Neural cell (in vitro differentiated cells): ENCODE measurements around the gene MAP3K5.

ENCODE experiments used
- SMC3 ChIP-seq: fragments of 450-650 bp; conservative IDR thresholded peaks from 2 replicates; pipeline ENCODE4 v1.6.1; 2014; ENCODE audit warnings: antibody characterized with exemption, mild to moderate bottlenecking, moderate library complexity; ENCODE audit not compliant: poor library complexity
- TF ChIP-seq, protein P1 (sequence below): fragments of 450-650 bp; IDR thresholded peaks from 2 replicates; pipeline ENCODE4 v1.5.1; 2014; ENCODE audit warnings: antibody characterized with exemption, mild to moderate bottlenecking, moderate library complexity; ENCODE audit not compliant: poor library complexity, severe bottlenecking

DNA sequence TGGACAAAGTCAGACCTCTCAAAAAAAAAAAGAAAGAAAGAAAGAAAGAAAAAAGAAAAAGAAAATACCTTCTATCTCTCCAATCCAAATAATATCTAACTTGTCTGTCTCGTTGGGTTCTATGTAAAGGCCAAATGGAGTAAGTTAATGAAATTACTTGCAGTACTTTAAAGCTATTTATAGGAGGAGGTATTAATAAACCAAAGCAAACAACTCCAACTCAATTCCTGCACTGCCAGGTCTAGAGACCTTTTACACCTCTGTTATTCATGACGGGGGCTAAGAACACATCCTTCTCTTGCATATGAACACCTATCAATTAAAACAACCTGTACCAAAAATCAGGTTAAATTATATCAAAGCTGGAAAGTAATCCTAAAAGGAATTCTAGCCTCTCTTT, 80.6 kb downstream of the MAP3K5 start:
- no peak for TF ChIP-seq SMC3
- TF ChIP-seq, protein P1, sequence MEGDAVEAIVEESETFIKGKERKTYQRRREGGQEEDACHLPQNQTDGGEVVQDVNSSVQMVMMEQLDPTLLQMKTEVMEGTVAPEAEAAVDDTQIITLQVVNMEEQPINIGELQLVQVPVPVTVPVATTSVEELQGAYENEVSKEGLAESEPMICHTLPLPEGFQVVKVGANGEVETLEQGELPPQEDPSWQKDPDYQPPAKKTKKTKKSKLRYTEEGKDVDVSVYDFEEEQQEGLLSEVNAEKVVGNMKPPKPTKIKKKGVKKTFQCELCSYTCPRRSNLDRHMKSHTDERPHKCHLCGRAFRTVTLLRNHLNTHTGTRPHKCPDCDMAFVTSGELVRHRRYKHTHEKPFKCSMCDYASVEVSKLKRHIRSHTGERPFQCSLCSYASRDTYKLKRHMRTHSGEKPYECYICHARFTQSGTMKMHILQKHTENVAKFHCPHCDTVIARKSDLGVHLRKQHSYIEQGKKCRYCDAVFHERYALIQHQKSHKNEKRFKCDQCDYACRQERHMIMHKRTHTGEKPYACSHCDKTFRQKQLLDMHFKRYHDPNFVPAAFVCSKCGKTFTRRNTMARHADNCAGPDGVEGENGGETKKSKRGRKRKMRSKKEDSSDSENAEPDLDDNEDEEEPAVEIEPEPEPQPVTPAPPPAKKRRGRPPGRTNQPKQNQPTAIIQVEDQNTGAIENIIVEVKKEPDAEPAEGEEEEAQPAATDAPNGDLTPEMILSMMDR: no peak
